K562 treated with DMSO at 1 percent for 24 hours (cell line): ENCODE measurements around the gene CLDN17. TPM values are rescaled to one million over a fixed set of nuclear protein-coding genes. Genes with fewer than 3 reads are reported as not detected.

ENCODE experiments used
- total RNA-seq: library from RNA; unstranded; fragments of 300-600 nt; gene quantifications from 2 replicates; pipeline ENCODE4 v1.2.3, GENCODE V29; 2022; ENCODE audit warnings: low read depth; ENCODE audit not compliant: insufficient read depth

Gene CLDN17
- not detected in 2 replicates for total RNA-seq

GRCh38 chr21:30166705-30167104 lies at the start of gene CLDN17:
TSS of gene CLDN17 (minus strand) at chr21:30166805. CDS start at chr21:30166617, 188 bp downstream.

GRCh38 chr21:30216041-30216723 lies 49.6 kb upstream of the CLDN17 start, which contains the start of gene CLDN8:
TSS of gene CLDN8 (minus strand) at chr21:30216097. CDS start at chr21:30215925, 172 bp downstream.

Other genes starting within 250 kb of the CLDN17 start
- gene GRIK1, start 226.8 kb downstream of the CLDN17 start, total RNA-seq = 0.14 and 0.23 TPM in 2 replicates
- not detected in 2 replicates for gene CLDN8, start 49.3 kb upstream of the CLDN17 start, total RNA-seq
- not detected in 2 replicates for gene KRTAP24-1, start 116.1 kb upstream of the CLDN17 start, total RNA-seq
- gene KRTAP25-1, start 122.7 kb upstream of the CLDN17 start, total RNA-seq = not detected in 2 replicates
- not detected in 2 replicates for gene KRTAP26-1, start 153.5 kb upstream of the CLDN17 start, total RNA-seq
- not detected in 2 replicates for gene KRTAP27-1, start 170.9 kb upstream of the CLDN17 start, total RNA-seq
- not detected in 2 replicates for gene KRTAP23-1, start 181.8 kb upstream of the CLDN17 start, total RNA-seq
- not detected in 2 replicates for gene KRTAP13-2, start 205.5 kb upstream of the CLDN17 start, total RNA-seq
- not detected in 2 replicates for gene KRTAP13-1, start 229.2 kb upstream of the CLDN17 start, total RNA-seq